NT2/D1 (cell line): ENCODE results near the gene ZBTB26.

ENCODE experiments used
- YY1 ChIP-seq: IDR thresholded peaks from 2 replicates; pipeline ENCODE4 v1.6.1; 2011; ENCODE audit not compliant: insufficient read length, insufficient read depth
- ZNF274 ChIP-seq: IDR thresholded peaks from 2 replicates; pipeline ENCODE4 v1.6.1; 2011; ENCODE audit warnings: mild to moderate bottlenecking, low read depth, low read length

DNA sequence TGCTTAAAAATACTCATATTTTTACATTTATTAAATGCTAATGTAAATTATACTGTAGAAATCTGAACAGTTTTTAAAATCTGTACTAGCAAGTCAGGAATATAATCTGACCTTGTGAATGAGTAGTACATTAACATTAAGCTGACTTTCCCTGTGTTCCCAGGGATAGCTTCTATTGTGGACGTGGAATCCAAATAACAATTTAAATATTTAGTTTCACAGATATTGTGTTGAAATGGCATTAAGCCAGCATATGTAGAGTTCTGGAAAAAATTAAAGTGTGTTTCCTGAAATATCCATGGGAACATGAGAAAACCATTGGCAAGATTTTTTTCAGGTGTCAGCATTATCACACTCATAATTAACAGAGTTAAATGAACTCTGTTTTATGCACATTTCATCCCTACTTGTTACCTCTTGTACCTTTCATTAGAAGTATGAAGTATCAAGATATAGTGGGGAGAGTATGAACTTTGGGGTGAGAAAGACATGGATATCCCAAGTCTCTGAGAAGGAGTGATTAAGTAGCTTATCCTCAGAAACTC lies 15.2 kb upstream of the ZBTB26 start:
- TF ChIP-seq YY1 (no peak), ZNF274 (no peak)
